PC-3 (cell line): Measurements from ENCODE around the gene L3MBTL1.

Experiments
- CTCF ChIP-seq: fragments of 300-600 bp; sonication (generic); conservative IDR thresholded peaks from 2 replicates; pipeline ENCODE4 v1.5.1; 2017; ENCODE audit warnings: antibody characterized with exemption, low read depth, mild to moderate bottlenecking, low read length
- EZH2 ChIP-seq: fragments of 300-600 bp; sonication (generic); IDR thresholded peaks from one replicate; pipeline ENCODE4 v1.6.1; 2017; ENCODE audit warnings: antibody characterized with exemption, mild to moderate bottlenecking, low read length; ENCODE audit not compliant: unreplicated experiment
- EZH2phosphoT487 ChIP-seq: fragments of 300-600 bp; sonication (generic); IDR thresholded peaks from 2 replicates; pipeline ENCODE4 v1.6.1; 2018; ENCODE audit warnings: mild to moderate bottlenecking, antibody characterized with exemption, low read length, borderline replicate concordance

GRCh38 chr20:43477193-43477592, 30.3 kb upstream of the L3MBTL1 start:
- TF ChIP-seq CTCF (no peak), EZH2 (no peak), EZH2phosphoT487 (no peak)
